ENCODE measurements around the gene PCDHB8.
"Not testable (repeated sequence)": the region's sequence is repeated elsewhere in the genome, so short reads cannot be mapped to it uniquely, and the experiment has no call there.

The PCDHB8 gene

GRCh38 chr5:141210281-141210680 is 32.7 kb downstream of the PCDHB8 start:
- H3K9ac ChIP-seq (ENCODE audit: low read length in 2 of 2); H3K4me3 ChIP-seq (ENCODE audit: low read length in 2 of 2); H3K27ac ChIP-seq (ENCODE audit: low read length); H3K27me3 ChIP-seq (ENCODE audit: control insufficient read depth in 1 of 2, insufficient read depth in 2 of 2, low read length in 2 of 2); H3K36me3 ChIP-seq (ENCODE audit: control insufficient read depth in 2 of 2, insufficient read depth in 2 of 2, low read length in 2 of 2); H3K4me1 ChIP-seq (ENCODE audit: control insufficient read depth, insufficient read depth, low read length): not testable (repeated sequence)
- H3K9me3 ChIP-seq (ENCODE audit: control insufficient read depth in 2 of 2, low read length in 2 of 2), result peaks cover 12 to 21% of the 10 kb centered on the region in 2 donors

- not testable (repeated sequence) for H3K4me3 ChIP-seq (ENCODE audit: low read length in 2 of 2); H3K27me3 ChIP-seq (ENCODE audit: control insufficient read depth in 1 of 2, insufficient read depth in 2 of 2, low read length in 2 of 2); H3K9ac ChIP-seq (ENCODE audit: low read length in 2 of 2); H3K27ac ChIP-seq (ENCODE audit: low read length); H3K4me1 ChIP-seq (ENCODE audit: control insufficient read depth, insufficient read depth, low read length); H3K36me3 ChIP-seq (ENCODE audit: control insufficient read depth in 2 of 2, insufficient read depth in 2 of 2, low read length in 2 of 2)
- H3K9me3 ChIP-seq (ENCODE audit: control insufficient read depth in 2 of 2, low read length in 2 of 2), result peaks cover 12 to 21% of the 10 kb centered on the region in 2 donors
Measured at GRCh38 chr5:141210849-141211248, 33.3 kb downstream of the PCDHB8 start.

GRCh38 chr5:141213656-141214339 is 36.2 kb downstream of the PCDHB8 start, which contains the start of gene PCDHB13:
Gene PCDHB13 (plus strand): TSS chr5:141213919. CDS start chr5:141214124, 205 bp downstream.
- Histone ChIP-seq H3K9me3 (ENCODE audit: control insufficient read depth in 2 of 2, low read length in 2 of 2) (peaks cover 18 to 20% of the 10 kb centered on the region in 2 donors), H3K4me3 (ENCODE audit: low read length in 2 of 2) (peak within 1 kb of the TSS in 1 of 2 donors; percentile 45)
- H3K27me3 ChIP-seq (ENCODE audit: control insufficient read depth in 1 of 2, insufficient read depth in 2 of 2, low read length in 2 of 2); H3K9ac ChIP-seq (ENCODE audit: low read length in 2 of 2); H3K36me3 ChIP-seq (ENCODE audit: control insufficient read depth in 2 of 2, insufficient read depth in 2 of 2, low read length in 2 of 2); H3K27ac ChIP-seq (ENCODE audit: low read length); H3K4me1 ChIP-seq (ENCODE audit: control insufficient read depth, insufficient read depth, low read length): not testable (repeated sequence)

GRCh38 chr5:141214583-141214982 is 37.0 kb downstream of the PCDHB8 start:
- H3K9ac ChIP-seq (ENCODE audit: low read length in 2 of 2); H3K36me3 ChIP-seq (ENCODE audit: control insufficient read depth in 2 of 2, insufficient read depth in 2 of 2, low read length in 2 of 2); H3K27me3 ChIP-seq (ENCODE audit: control insufficient read depth in 1 of 2, insufficient read depth in 2 of 2, low read length in 2 of 2); H3K27ac ChIP-seq (ENCODE audit: low read length); H3K4me1 ChIP-seq (ENCODE audit: control insufficient read depth, insufficient read depth, low read length): not testable (repeated sequence)
- Histone ChIP-seq H3K9me3 (ENCODE audit: control insufficient read depth in 2 of 2, low read length in 2 of 2) (peaks cover 16 to 17% of the 10 kb centered on the region in 2 donors), H3K4me3 (ENCODE audit: low read length in 2 of 2) (peak overlapping the region in 1 of 2 donors; percentile 45)

GRCh38 chr5:141215504-141215903 is 37.9 kb downstream of the PCDHB8 start:
- not testable (repeated sequence) for H3K4me3 ChIP-seq (ENCODE audit: low read length in 2 of 2); H3K9ac ChIP-seq (ENCODE audit: low read length in 2 of 2)

GRCh38 chr5:141216035-141216434 is 38.4 kb downstream of the PCDHB8 start:
- not testable (repeated sequence) for H3K4me3 ChIP-seq (ENCODE audit: low read length in 2 of 2); H3K36me3 ChIP-seq (ENCODE audit: control insufficient read depth in 2 of 2, insufficient read depth in 2 of 2, low read length in 2 of 2); H3K9ac ChIP-seq (ENCODE audit: low read length in 2 of 2); H3K27me3 ChIP-seq (ENCODE audit: control insufficient read depth in 1 of 2, insufficient read depth in 2 of 2, low read length in 2 of 2); H3K4me1 ChIP-seq (ENCODE audit: control insufficient read depth, insufficient read depth, low read length); H3K27ac ChIP-seq (ENCODE audit: low read length)
- peaks cover 15 to 18% of the 10 kb centered on the region in 2 donors for H3K9me3 ChIP-seq (ENCODE audit: control insufficient read depth in 2 of 2, low read length in 2 of 2)

More at GRCh38 chr5:141215504-141215903, 37.9 kb downstream of the PCDHB8 start:
- not testable (repeated sequence) for H3K36me3 ChIP-seq (ENCODE audit: control insufficient read depth in 2 of 2, insufficient read depth in 2 of 2, low read length in 2 of 2); H3K27ac ChIP-seq (ENCODE audit: low read length); H3K4me1 ChIP-seq (ENCODE audit: control insufficient read depth, insufficient read depth, low read length); H3K27me3 ChIP-seq (ENCODE audit: control insufficient read depth in 1 of 2, insufficient read depth in 2 of 2, low read length in 2 of 2)
- peaks cover 9 to 15% of the 10 kb centered on the region in 2 donors for H3K9me3 ChIP-seq (ENCODE audit: control insufficient read depth in 2 of 2, low read length in 2 of 2)

- peaks cover 20 to 49% of the 10 kb centered on the region in 2 donors for H3K9me3 ChIP-seq (ENCODE audit: control insufficient read depth in 2 of 2, low read length in 2 of 2)
- peak within 1 kb of the TSS; percentile 61 to 68 for H3K4me3 ChIP-seq (ENCODE audit: low read length in 2 of 2)
Measured at GRCh38 chr5:141223112-141223783, 45.7 kb downstream of the PCDHB8 start, which contains the start of gene PCDHB14. Gene PCDHB14 (plus strand): TSS chr5:141223343. CDS start chr5:141223506, 163 bp downstream.

GRCh38 chr5:141224844-141225243 is 47.3 kb downstream of the PCDHB8 start:
- H3K4me3 ChIP-seq (ENCODE audit: low read length in 2 of 2); H3K9ac ChIP-seq (ENCODE audit: low read length in 2 of 2); H3K36me3 ChIP-seq (ENCODE audit: control insufficient read depth in 2 of 2, insufficient read depth in 2 of 2, low read length in 2 of 2); H3K27ac ChIP-seq (ENCODE audit: low read length); H3K27me3 ChIP-seq (ENCODE audit: control insufficient read depth in 1 of 2, insufficient read depth in 2 of 2, low read length in 2 of 2); H3K4me1 ChIP-seq (ENCODE audit: control insufficient read depth, insufficient read depth, low read length): not testable (repeated sequence)
- peaks cover 20 to 43% of the 10 kb centered on the region in 2 donors for H3K9me3 ChIP-seq (ENCODE audit: control insufficient read depth in 2 of 2, low read length in 2 of 2)

More at GRCh38 chr5:141223112-141223783, 45.7 kb downstream of the PCDHB8 start, which contains the start of gene PCDHB14:
- H3K27ac ChIP-seq (ENCODE audit: low read length), result no peak within 1 kb of the TSS
- peak within 1 kb of the TSS; percentile 13 to 48 for H3K9ac ChIP-seq (ENCODE audit: low read length in 2 of 2)
- H3K27me3 ChIP-seq (ENCODE audit: control insufficient read depth in 1 of 2, insufficient read depth in 2 of 2, low read length in 2 of 2), result no peaks in the 10 kb centered on the region
- H3K4me1 ChIP-seq (ENCODE audit: control insufficient read depth, insufficient read depth, low read length), result no peaks in the 10 kb centered on the region
- no peaks in the 10 kb centered on the region for H3K36me3 ChIP-seq (ENCODE audit: control insufficient read depth in 2 of 2, insufficient read depth in 2 of 2, low read length in 2 of 2)

GRCh38 chr5:141225421-141225820 is 47.8 kb downstream of the PCDHB8 start:
- H3K4me1 ChIP-seq (ENCODE audit: control insufficient read depth, insufficient read depth, low read length); H3K27me3 ChIP-seq (ENCODE audit: control insufficient read depth in 1 of 2, insufficient read depth in 2 of 2, low read length in 2 of 2); H3K4me3 ChIP-seq (ENCODE audit: low read length in 2 of 2); H3K27ac ChIP-seq (ENCODE audit: low read length); H3K9ac ChIP-seq (ENCODE audit: low read length in 2 of 2); H3K36me3 ChIP-seq (ENCODE audit: control insufficient read depth in 2 of 2, insufficient read depth in 2 of 2, low read length in 2 of 2): not testable (repeated sequence)
- peaks cover 17 to 43% of the 10 kb centered on the region in 2 donors for H3K9me3 ChIP-seq (ENCODE audit: control insufficient read depth in 2 of 2, low read length in 2 of 2)

Measured in stomach smooth muscle (tissue), 2 donors.